Epithelial cell of proximal tubule (primary cell): ENCODE measurements around the gene ATPAF2. TPM values are rescaled to one million over a fixed set of nuclear protein-coding genes. Genes with fewer than 3 reads are reported as not detected.

Experiments
- DNase-seq: peaks from one replicate; pipeline ENCODE4 v3.0.0-alpha.2; 2011; ENCODE audit warnings: low read depth
- H3K4me3 ChIP-seq: 2 replicates; pipeline ENCODE4 v1.5.1; 2011; ENCODE audit warnings: low read depth, mild to moderate bottlenecking, low read length
- CTCF ChIP-seq: conservative IDR thresholded peaks from 2 replicates; pipeline ENCODE4 v1.5.1; 2012; ENCODE audit warnings: low read depth, mild to moderate bottlenecking, low read length
- total RNA-seq: library from RNA; depleted of rRNA; stranded (reverse); fragments of >200 nt; gene quantifications from 2 replicates; pipeline ENCODE4 v1.2.3, GENCODE V29; 2015

The ATPAF2 gene
- 10.2 and 19.5 TPM in 2 replicates for total RNA-seq

GRCh38 chr17:18038861-18039534, at the start of gene ATPAF2, which contains the start of gene GID4:
Gene ATPAF2 (minus strand): TSS chr17:18039168. CDS start chr17:18039013, 155 bp downstream.
Gene GID4 (plus strand): TSS chr17:18039408. CDS start chr17:18039465, 57 bp downstream.
- peak; percentile 21 for TF ChIP-seq CTCF
- H3K4me3 ChIP-seq = peak within 1 kb of the TSS; percentile 93
- DNase-seq = peak; percentile 77

- TF ChIP-seq CTCF = no peak
- peak; percentile 19 for DNase-seq
- peak within 1 kb of the TSS; percentile 90 for H3K4me3 ChIP-seq
Observed at GRCh38 chr17:18087610-18088491, 48.9 kb upstream of the ATPAF2 start, which contains the start of gene DRG2. Gene DRG2 (plus strand): TSS chr17:18087948. CDS start chr17:18088024, 76 bp downstream.

- TF ChIP-seq CTCF = no peak
- no peak overlapping the region for H3K4me3 ChIP-seq
- no peak for DNase-seq
Observed at GRCh38 chr17:18084256-18084655, 45.3 kb upstream of the ATPAF2 start.

GRCh38 chr17:18079543-18079942, 40.6 kb upstream of the ATPAF2 start:
- no peak for DNase-seq
- TF ChIP-seq CTCF = no peak
- H3K4me3 ChIP-seq = no peak overlapping the region

- no peak for DNase-seq
- no peak overlapping the region for H3K4me3 ChIP-seq
- TF ChIP-seq CTCF = no peak
Observed at GRCh38 chr17:18076936-18077335, 38.0 kb upstream of the ATPAF2 start.

- no peak for TF ChIP-seq CTCF
- no peak overlapping the region for H3K4me3 ChIP-seq
- no peak for DNase-seq
Observed at GRCh38 chr17:18074566-18075272, 35.8 kb upstream of the ATPAF2 start.
